ENCODE results near the gene CTCFL.

- TF ChIP-seq EZH2 (IDR thresholded peaks at IDR 0.05; ENCODE audit: insufficient read depth, poor library complexity, severe bottlenecking) (no peak), EZH2phosphoT487 (IDR thresholded peaks at IDR 0.05; ENCODE audit: insufficient read depth, low read depth) (no peak)
These were observed 74.0 kb downstream of the CTCFL start for GRCh38 chr20:57450931-57451330.

All from GM23248 (cell line).